RWPE1 (cell line): ENCODE results near the gene MYO1B.

ENCODE experiments used
- CTCF ChIA-PET: fragments of 350-600 bp; sonication (Branson Sonifier 250); formaldehyde crosslinking; extraction: SDS; loops from one replicate; lab custom pipeline; 2021; lab: Yijun Ruan, JAX
- POLR2A ChIA-PET: fragments of 400-600 bp; formaldehyde crosslinking; extraction: SDS; loops from one replicate; lab custom pipeline; 2020; ENCODE audit warnings: antibody characterized with exemption; ENCODE audit not compliant: low non-redundant PET; lab: Yijun Ruan, JAX
- DNase-seq: peaks from one replicate; pipeline ENCODE4 v3.0.0; 2012; ENCODE audit warnings: low spot score
- H3K27ac ChIP-seq: fragments of 450-650 bp; 2 replicates; pipeline ENCODE4 v1.5.1; 2017
- TF ChIP-seq, protein P1 (sequence below): fragments of 450-650 bp; conservative IDR thresholded peaks from 2 replicates; pipeline ENCODE4 v1.5.1; 2017; ENCODE audit warnings: low read depth, mild to moderate bottlenecking

Gene MYO1B

DNA sequence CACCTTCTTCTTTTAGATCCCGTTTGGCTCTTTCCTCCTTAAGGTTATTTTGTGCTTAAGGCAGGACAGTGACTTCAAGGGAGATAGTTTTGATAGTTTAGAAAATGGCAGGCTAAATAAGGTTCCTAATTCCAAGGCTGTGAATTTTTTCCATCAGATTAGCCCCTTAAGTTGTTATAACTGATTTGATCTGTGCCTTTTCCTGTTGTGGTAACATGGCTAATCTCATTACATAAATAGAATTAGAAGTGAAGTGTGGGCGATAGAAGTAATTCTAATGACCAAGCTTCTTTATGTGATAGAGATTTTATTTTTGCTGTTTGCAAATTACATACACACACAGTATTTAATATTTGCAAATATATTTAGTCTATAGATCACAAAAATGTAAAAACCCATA, 102.0 kb downstream of the MYO1B start:
- TF ChIP-seq, protein P1, sequence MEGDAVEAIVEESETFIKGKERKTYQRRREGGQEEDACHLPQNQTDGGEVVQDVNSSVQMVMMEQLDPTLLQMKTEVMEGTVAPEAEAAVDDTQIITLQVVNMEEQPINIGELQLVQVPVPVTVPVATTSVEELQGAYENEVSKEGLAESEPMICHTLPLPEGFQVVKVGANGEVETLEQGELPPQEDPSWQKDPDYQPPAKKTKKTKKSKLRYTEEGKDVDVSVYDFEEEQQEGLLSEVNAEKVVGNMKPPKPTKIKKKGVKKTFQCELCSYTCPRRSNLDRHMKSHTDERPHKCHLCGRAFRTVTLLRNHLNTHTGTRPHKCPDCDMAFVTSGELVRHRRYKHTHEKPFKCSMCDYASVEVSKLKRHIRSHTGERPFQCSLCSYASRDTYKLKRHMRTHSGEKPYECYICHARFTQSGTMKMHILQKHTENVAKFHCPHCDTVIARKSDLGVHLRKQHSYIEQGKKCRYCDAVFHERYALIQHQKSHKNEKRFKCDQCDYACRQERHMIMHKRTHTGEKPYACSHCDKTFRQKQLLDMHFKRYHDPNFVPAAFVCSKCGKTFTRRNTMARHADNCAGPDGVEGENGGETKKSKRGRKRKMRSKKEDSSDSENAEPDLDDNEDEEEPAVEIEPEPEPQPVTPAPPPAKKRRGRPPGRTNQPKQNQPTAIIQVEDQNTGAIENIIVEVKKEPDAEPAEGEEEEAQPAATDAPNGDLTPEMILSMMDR: no peak
- no peak overlapping the region for H3K27ac ChIP-seq
- ChIA-PET CTCF (no interaction called here), POLR2A (no interaction called here)
- no peak for DNase-seq

DNA sequence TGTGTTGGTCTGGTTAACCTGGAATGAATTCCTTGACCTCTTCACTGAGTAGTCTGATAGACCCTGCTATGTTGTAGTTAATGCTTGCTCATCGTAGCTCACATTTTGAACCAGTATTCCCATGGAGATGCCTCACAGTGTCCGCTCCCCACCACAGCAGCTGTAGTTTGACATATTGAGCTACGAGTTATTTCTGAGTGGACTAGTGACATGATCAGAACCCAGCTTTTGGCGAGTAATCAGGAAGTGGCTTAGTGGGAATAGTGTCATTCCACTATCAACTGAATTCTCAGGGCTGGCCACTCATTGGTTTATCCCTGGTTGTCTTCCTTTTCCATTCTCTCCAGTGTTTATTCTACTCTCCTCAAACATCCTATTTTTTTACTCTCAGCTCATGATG, 102.7 kb downstream of the MYO1B start:
- ChIA-PET CTCF (interaction anchor here (0.5 to 1.0 kb wide), 2 partner anchors 11 to 727 kb away, joined by 3 to 4 read pairs; no protein-coding TSS in a partner anchor), POLR2A (no interaction called here)
- no peak overlapping the region for H3K27ac ChIP-seq
- DNase-seq: no peak
- TF ChIP-seq, protein P1: no peak

DNA sequence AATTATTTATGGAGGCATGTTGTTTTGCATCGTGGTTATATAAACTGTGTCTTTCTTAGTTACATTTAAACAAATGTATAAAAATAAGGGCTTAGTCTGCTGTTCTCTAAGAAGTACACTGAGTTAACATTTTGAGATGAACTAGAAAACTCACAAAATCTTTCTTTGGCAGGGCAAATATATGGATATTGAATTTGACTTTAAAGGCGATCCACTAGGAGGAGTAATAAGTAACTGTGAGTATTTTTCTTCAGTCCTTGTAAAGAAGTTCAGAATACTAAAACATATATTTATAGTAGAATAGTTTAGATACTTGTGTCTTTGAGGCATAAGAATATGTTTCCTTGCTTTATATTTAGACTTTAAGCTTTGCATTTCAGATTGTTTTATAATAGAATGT, 104.8 kb downstream of the MYO1B start:
- H3K27ac ChIP-seq: no peak overlapping the region
- TF ChIP-seq, protein P1: no peak
- ChIA-PET POLR2A (no interaction called here), CTCF (no interaction called here)
- no peak for DNase-seq

DNA sequence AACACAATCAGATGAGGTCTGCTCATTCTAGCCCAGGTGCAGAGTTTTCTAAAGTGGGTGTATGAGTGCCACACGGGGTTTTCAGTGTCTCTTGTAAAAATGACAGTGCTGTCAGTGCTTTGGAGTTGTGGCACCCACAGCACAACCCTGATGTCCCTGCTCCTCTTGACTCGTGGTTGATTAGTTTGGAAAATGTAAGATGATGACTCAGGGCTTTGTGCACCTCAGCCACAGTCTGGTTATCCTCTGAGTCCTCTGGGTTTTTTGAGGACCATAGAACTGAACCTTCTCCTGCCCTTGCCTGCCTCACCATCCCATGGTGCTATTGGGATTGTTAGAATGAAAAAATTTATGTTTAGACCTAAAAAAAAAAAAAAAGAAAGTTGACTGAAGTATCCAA, 105.6 kb downstream of the MYO1B start:
- DNase-seq: no peak
- TF ChIP-seq, protein P1: no peak
- POLR2A ChIA-PET: no interaction called here
- no peak overlapping the region for H3K27ac ChIP-seq
- CTCF ChIA-PET: no interaction called here

DNA sequence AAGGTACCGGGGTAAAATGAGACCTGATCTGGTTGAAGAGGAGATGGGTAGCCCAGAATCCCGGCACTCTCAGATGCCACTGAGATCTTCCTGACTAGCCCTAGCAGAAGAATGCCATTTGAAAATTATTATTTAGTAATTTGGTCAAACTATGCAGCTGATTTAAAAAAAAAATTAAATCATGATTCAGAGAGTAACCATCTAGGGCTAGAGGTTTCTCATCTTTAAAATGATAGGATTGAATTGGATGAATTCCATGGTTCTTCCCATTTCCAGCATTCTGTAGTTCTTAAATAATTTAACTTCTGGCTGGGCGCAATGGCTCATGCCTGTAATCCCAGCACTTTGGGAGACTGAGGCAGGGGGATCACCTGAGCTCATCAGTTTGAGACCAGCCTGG, 106.1 kb downstream of the MYO1B start:
- ChIA-PET POLR2A (no interaction called here), CTCF (no interaction called here)
- H3K27ac ChIP-seq: no peak overlapping the region; the same call in 1 of the 2 replicates
- TF ChIP-seq, protein P1: no peak
- no peak for DNase-seq

DNA sequence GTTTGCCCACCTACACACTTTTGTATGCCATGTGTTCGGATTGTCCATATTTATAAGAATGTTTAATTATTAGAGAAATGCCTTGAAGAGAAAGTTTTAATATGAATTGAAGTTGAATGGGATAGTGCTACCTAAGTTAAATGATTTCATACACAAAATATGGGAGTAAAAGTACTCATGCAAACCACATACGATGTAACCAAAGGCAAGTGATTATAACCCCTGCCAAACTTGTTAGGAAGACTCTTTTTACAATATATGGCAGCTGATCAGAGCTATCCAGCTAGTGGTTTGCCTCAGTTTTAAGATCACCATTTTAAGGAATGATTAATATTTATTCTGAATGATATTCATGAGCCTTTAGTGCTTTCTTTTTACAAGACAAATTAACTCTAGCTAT, 106.7 kb downstream of the MYO1B start:
- TF ChIP-seq, protein P1: no peak
- no peak overlapping the region; the same call in 1 of the 2 replicates for H3K27ac ChIP-seq
- CTCF ChIA-PET: no interaction called here
- POLR2A ChIA-PET: no interaction called here
- no peak for DNase-seq
